Uterus (tissue), 4 donors: ENCODE measurements around the gene PRAME. TPM values are rescaled to one million over a fixed set of nuclear protein-coding genes. Genes with fewer than 3 reads are reported as not detected.
"Not testable (repeated sequence)": the region's sequence is repeated elsewhere in the genome, so short reads cannot be mapped to it uniquely, and the experiment has no call there.

Source experiments
- DNase-seq, 2 donors: peaks; one replicate each; pipeline ENCODE4 v3.0.0-alpha.2; 2019 to 2020
- H3K27ac ChIP-seq, 2 donors: fragments of 200-600 bp; sonication (generic); 1 replicate in 1 of 2; 2 replicates in 1 of 2; pipeline ENCODE4 v1.5.1; 2016 to 2018
- H3K27me3 ChIP-seq, 2 donors: fragments of 200-600 bp; sonication (generic); one replicate each; pipeline ENCODE4 v1.5.1; 2018 to 2019; ENCODE audit warnings: control low read depth in 1 of 2
- H3K36me3 ChIP-seq, 2 donors: fragments of 200-600 bp; sonication (generic); one replicate each; pipeline ENCODE4 v1.5.1; 2019; ENCODE audit warnings: control low read depth in 1 of 2
- H3K4me1 ChIP-seq, 2 donors: fragments of 200-600 bp; sonication (generic); one replicate each; pipeline ENCODE4 v1.5.1; 2018 to 2019; ENCODE audit warnings: control low read depth in 1 of 2
- H3K4me3 ChIP-seq, 2 donors: fragments of 200-600 bp; sonication (generic); 1 replicate in 1 of 2; 2 replicates in 1 of 2; pipeline ENCODE4 v1.5.1; 2018 to 2019; ENCODE audit warnings: mild to moderate bottlenecking in 1 of 2
- H3K9me3 ChIP-seq, 2 donors: fragments of 200-600 bp; sonication (generic); one replicate each; pipeline ENCODE4 v1.5.1; 2019; ENCODE audit warnings: control low read depth in 1 of 2
- POLR2A ChIP-seq, 2 donors: fragments of 450-650 bp; IDR thresholded peaks; one replicate each; pipeline ENCODE4 v1.6.1; 2016; ENCODE audit warnings: antibody characterized with exemption in 2 of 2, mild to moderate bottlenecking in 1 of 2, moderate library complexity in 1 of 2
- intact Hi-C: fragments of 100-400 bp; cut with DNase I; formaldehyde crosslinking; loops from one replicate; pipeline ENCODE4 v1.15.1; 2023; ENCODE audit warnings: low total_unique reads
- total RNA-seq, 4 donors: library from RNA; depleted of rRNA in 3 of 4; stranded (reverse); fragments of >200 nt in 3 of 4; gene quantifications; one replicate each; pipeline versions ENCODE4 v1.1.0 to v1.2.4, GENCODE V29; 2014 to 2023
- TF ChIP-seq, protein P1 (sequence below), 4 experiments: fragments of 200-600 bp in 2 of 4; fragments of 450-650 bp in 2 of 4; sonication (generic) in 2 of 4; IDR thresholded peaks; one replicate each; pipeline ENCODE4 v1.5.1; 2016 to 2019; ENCODE audit warnings: antibody characterized with exemption in 4 of 4, mild to moderate bottlenecking in 2 of 4, moderate library complexity in 1 of 4
- donor health status: DM: yes; HTN: yes; CAD: no.

PRAME gene
- total RNA-seq, 4 donors from 2014 or later, result 0.41 to 1.3 TPM; not detected in 2

DNA sequence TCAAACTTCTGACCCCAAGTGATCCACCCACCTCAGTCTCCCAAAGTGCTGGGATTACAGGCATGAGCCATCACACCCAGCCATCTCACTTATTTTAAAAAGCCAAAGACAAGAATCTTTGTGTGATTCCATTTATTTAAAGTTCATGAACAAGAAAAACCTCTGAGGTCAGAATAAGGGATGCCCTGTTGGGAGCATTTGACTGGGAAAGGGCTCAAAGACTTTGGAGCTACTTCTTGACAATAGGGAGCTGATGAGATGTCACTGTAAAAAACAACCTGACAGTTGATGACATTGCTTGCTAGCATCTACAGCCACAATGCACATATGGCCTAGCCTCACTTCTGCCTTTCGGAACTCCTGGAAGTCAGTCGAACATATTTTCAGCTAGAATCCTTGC lies 45.4 kb downstream of the PRAME start:
- TF ChIP-seq POLR2A (IDR thresholded peaks at IDR 0.05), result no peak
- TF ChIP-seq, protein P1, sequence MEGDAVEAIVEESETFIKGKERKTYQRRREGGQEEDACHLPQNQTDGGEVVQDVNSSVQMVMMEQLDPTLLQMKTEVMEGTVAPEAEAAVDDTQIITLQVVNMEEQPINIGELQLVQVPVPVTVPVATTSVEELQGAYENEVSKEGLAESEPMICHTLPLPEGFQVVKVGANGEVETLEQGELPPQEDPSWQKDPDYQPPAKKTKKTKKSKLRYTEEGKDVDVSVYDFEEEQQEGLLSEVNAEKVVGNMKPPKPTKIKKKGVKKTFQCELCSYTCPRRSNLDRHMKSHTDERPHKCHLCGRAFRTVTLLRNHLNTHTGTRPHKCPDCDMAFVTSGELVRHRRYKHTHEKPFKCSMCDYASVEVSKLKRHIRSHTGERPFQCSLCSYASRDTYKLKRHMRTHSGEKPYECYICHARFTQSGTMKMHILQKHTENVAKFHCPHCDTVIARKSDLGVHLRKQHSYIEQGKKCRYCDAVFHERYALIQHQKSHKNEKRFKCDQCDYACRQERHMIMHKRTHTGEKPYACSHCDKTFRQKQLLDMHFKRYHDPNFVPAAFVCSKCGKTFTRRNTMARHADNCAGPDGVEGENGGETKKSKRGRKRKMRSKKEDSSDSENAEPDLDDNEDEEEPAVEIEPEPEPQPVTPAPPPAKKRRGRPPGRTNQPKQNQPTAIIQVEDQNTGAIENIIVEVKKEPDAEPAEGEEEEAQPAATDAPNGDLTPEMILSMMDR (IDR thresholded peaks at IDR 0.05), result no peak
- intact Hi-C loops, result no loop called here

GRCh38 chr22:22512951-22513350 lies 46.1 kb downstream of the PRAME start:
- DNase-seq, result no peak
- no peak for TF ChIP-seq POLR2A (IDR thresholded peaks at IDR 0.05)
- TF ChIP-seq, protein P1 (IDR thresholded peaks at IDR 0.05), result no peak
- Histone ChIP-seq H3K27ac (no peak overlapping the region), H3K9me3 (peaks cover 0 to 7% of the 10 kb centered on the region in 2 donors), H3K4me3 (no peak overlapping the region), H3K27me3 (no peaks in the 10 kb centered on the region), H3K4me1 (no peaks in the 10 kb centered on the region), H3K36me3 (no peaks in the 10 kb centered on the region)
- intact Hi-C loops, result no loop called here

More for the DNA sequence above, 45.4 kb downstream of the PRAME start:
- H3K9me3 ChIP-seq, result peaks cover 0 to 7% of the 10 kb centered on the region in 2 donors
- H3K4me3 ChIP-seq, result no peak overlapping the region
- H3K4me1 ChIP-seq, result no peaks in the 10 kb centered on the region
- no peaks in the 10 kb centered on the region for H3K36me3 ChIP-seq
- H3K27ac ChIP-seq, result no peak overlapping the region
- DNase-seq, result no peak
- H3K27me3 ChIP-seq, result no peaks in the 10 kb centered on the region

GRCh38 chr22:22510833-22511232 lies 48.2 kb downstream of the PRAME start:
- not testable (repeated sequence) for H3K9me3 ChIP-seq, H3K4me3 ChIP-seq, H3K4me1 ChIP-seq

GRCh38 chr22:22509912-22510311 lies 49.2 kb downstream of the PRAME start:
- H3K4me1 ChIP-seq, intact Hi-C loops, H3K9me3 ChIP-seq, H3K36me3 ChIP-seq, H3K27ac ChIP-seq, H3K27me3 ChIP-seq, H3K4me3 ChIP-seq, DNase-seq: not testable (repeated sequence)

More at GRCh38 chr22:22510833-22511232, 48.2 kb downstream of the PRAME start:
- intact Hi-C loops, H3K36me3 ChIP-seq, H3K27ac ChIP-seq, DNase-seq, H3K27me3 ChIP-seq: not testable (repeated sequence)

DNA sequence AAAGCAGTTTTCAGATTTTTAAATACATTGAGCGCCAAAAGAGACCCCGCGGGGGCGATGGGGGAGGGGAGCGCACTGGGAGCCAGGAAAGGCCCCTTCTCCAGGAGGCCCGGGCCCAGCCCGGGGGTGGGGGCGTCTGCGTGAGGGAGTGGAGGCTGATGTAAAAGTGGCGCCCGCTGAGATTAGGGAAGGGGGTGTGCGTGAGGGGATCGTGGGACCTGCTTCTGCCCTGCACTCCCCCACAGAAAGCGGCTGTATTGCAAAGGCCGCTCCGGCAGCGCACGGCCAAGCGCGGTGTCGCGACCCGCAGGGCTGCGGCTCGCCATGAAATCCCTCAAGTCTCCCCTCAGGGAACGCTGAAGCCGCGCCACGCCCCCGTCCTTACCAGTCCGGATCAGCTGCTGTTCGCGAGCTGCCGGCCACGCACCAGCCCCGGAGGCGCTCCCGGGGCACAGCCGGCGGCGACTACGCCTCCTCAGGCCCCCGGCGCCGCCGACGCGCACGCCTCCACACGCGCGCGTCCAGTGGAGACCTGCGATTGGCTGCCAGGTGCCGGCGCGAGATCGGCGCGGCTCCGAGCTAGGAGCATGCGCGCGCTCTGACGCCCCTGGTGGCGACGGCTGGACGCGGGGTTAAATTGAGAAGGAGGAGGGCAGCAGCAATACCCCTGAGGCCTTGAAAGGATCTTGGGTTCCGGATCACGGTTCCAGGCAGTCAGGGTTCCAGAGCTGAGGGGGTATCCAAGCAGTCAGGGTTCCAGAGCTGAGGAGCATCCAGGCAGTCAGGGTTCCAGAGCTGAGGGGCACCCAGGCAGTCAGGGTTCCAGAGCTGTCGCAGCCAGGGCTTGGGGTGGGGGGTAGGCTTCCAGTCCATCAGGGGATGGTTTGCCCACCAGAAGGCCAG lies 50.5 kb downstream of the PRAME start, which contains the start of gene ZNF280B:
Gene ZNF280B, minus strand, starts transcription at position 469 of the 903 bp plus-strand sequence. CDS start 19,344 bp downstream, outside the sequence.
- H3K36me3 ChIP-seq, result no peaks in the 10 kb centered on the region
- TF ChIP-seq, protein P1 (IDR thresholded peaks at IDR 0.05), result peak in 3 of 4 experiments; percentile 14 to 45 (median 27)
- TF ChIP-seq POLR2A (IDR thresholded peaks at IDR 0.05), result peak in 1 of 2 donors; percentile 22
- no peaks in the 10 kb centered on the region for H3K27me3 ChIP-seq
- no peak within 1 kb of the TSS for H3K27ac ChIP-seq
- intact Hi-C loops, result no loop called here
- no peaks in the 10 kb centered on the region for H3K4me1 ChIP-seq
- DNase-seq, result peak; percentile 16 to 20
- peaks cover 0 to 7% of the 10 kb centered on the region in 2 donors for H3K9me3 ChIP-seq
- peak within 1 kb of the TSS; percentile 37 to 44 for H3K4me3 ChIP-seq

- H3K27me3 ChIP-seq, result no peaks in the 10 kb centered on the region
- no peaks in the 10 kb centered on the region for H3K4me1 ChIP-seq
- peak overlapping the region; percentile 37 to 44 for H3K4me3 ChIP-seq
- H3K27ac ChIP-seq, result no peak overlapping the region
- H3K36me3 ChIP-seq, result no peaks in the 10 kb centered on the region
- intact Hi-C loops, result no loop called here
- no peak for DNase-seq
- TF ChIP-seq, protein P1 (IDR thresholded peaks at IDR 0.05), result no peak
- no peak for TF ChIP-seq POLR2A (IDR thresholded peaks at IDR 0.05)
- peaks cover 0 to 7% of the 10 kb centered on the region in 2 donors for H3K9me3 ChIP-seq
Observed at GRCh38 chr22:22507743-22508273, 51.3 kb downstream of the PRAME start.
